ENCODE results near the gene CCL24.

DNA sequence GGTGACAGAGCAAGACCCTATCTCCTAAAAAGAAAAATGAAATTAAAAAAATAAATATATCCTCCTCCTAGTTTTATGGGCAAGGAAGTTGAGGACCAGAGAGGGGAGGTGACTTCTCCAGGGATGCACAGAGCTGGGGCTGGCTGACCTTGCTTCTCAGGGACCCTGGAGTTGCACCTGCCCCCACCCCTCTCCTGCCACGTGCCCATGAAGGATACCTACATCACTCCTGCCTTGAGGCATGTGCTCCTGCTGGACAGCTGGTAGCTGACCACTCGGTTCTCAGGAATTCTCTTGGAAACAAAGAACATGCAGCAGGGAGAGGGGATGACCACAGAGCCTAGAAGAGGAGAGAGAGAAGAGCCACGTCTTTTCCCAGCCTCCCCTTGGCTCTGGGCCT is 522 bp downstream of the CCL24 start:
- TF ChIP-seq, protein P1, sequence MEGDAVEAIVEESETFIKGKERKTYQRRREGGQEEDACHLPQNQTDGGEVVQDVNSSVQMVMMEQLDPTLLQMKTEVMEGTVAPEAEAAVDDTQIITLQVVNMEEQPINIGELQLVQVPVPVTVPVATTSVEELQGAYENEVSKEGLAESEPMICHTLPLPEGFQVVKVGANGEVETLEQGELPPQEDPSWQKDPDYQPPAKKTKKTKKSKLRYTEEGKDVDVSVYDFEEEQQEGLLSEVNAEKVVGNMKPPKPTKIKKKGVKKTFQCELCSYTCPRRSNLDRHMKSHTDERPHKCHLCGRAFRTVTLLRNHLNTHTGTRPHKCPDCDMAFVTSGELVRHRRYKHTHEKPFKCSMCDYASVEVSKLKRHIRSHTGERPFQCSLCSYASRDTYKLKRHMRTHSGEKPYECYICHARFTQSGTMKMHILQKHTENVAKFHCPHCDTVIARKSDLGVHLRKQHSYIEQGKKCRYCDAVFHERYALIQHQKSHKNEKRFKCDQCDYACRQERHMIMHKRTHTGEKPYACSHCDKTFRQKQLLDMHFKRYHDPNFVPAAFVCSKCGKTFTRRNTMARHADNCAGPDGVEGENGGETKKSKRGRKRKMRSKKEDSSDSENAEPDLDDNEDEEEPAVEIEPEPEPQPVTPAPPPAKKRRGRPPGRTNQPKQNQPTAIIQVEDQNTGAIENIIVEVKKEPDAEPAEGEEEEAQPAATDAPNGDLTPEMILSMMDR (IDR thresholded peaks at IDR 0.05) = no peak
- TF ChIP-seq POLR2A (IDR thresholded peaks at IDR 0.05) = no peak
